Heart right ventricle (tissue), 16 donors: Measurements from ENCODE around the gene LASP1NB.

Source experiments
- ATAC-seq, 8 donors: fragments of 200-7000 bp; cut with Tn5 transposase; one replicate each; pipeline ENCODE4 v1.9.1; 2020; ENCODE audit warnings: mild to moderate bottlenecking in 8 of 8, moderate library complexity in 8 of 8, moderate number of reproducible peaks in 1 of 8
- DNase-seq, 2 donors: peaks; one replicate each; pipeline ENCODE4 v3.0.0-alpha.2; 2020
- H3K27ac ChIP-seq, 10 donors: fragments of 200-600 bp; sonication (generic) in 2 of 10; one replicate each; pipeline versions ENCODE4 v1.5.0 to v1.8.0; 2020 to 2022; ENCODE audit warnings: mild to moderate bottlenecking in 3 of 10
- H3K27me3 ChIP-seq, 7 donors: fragments of 200-600 bp; one replicate each; pipeline ENCODE4 v1.8.0; 2021 to 2022; ENCODE audit warnings: mild to moderate bottlenecking in 2 of 7
- H3K36me3 ChIP-seq, 9 donors: fragments of 200-600 bp; sonication (generic) in 1 of 9; one replicate each; pipeline versions ENCODE4 v1.5.0 to v1.8.0; 2020 to 2022; ENCODE audit warnings: mild to moderate bottlenecking in 2 of 9
- H3K4me1 ChIP-seq, 9 donors: fragments of 200-600 bp; sonication (generic) in 1 of 9; one replicate each; pipeline versions ENCODE4 v1.5.0 to v1.8.0; 2020 to 2022; ENCODE audit warnings: mild to moderate bottlenecking in 4 of 9
- H3K4me3 ChIP-seq, 10 donors: fragments of 200-600 bp; sonication (generic) in 2 of 10; one replicate each; pipeline versions ENCODE4 v1.5.0 to v1.8.0; 2020 to 2022; ENCODE audit warnings: mild to moderate bottlenecking in 7 of 10, moderate library complexity in 2 of 10
- H3K9me3 ChIP-seq, 11 donors: fragments of 200-600 bp in 10 of 11; sonication (generic) in 2 of 11; one replicate each; pipeline versions ENCODE4 v1.5.0 to v1.8.0; 2013 to 2022; ENCODE audit warnings: mild to moderate bottlenecking in 2 of 11, control low read depth in 1 of 11, moderate library complexity in 1 of 11
- WGBS, 2 donors: extraction: QIAGEN DNeasy Blood & Tissue Kit; methylation state at CpG; one replicate each; pipeline ENCODE4 v1.1.7; 2013; ENCODE audit warnings: inconsistent platforms in 1 of 2; 5-methylcytosine and 5-hydroxymethylcytosine counted together
- intact Hi-C, 10 donors: fragments of 100-400 bp; cut with DNase I; formaldehyde crosslinking; loops; one replicate each; pipeline versions ENCODE4 v1.11.1 to v1.14.2; 2022
- TF ChIP-seq, protein P1 (sequence below), 9 donors: fragments of 200-600 bp; sonication (generic) in 2 of 9; IDR thresholded peaks; one replicate each; pipeline versions ENCODE4 v1.5.0 to v1.8.0; 2021 to 2022; ENCODE audit warnings: antibody characterized with exemption in 9 of 9, mild to moderate bottlenecking in 5 of 9, moderate library complexity in 1 of 9
- donor health status: Arrhythmogenic right ventricular cardiomyopathy.
- donor health status: ischemic (EF 13 %, LVEDD 7.1; RV severe dilation, severe dysfunction).
- donor health status: healthy with polysubstance abuse.
- donor health status: DM: no; HTN: yes; CAD: no.
- donor health status: DM: no; HTN: no; CAD: no.
- donor health status: ischemic (EF 25% LVEDD 6.9; RV normal size, moderate dysfunction).
- donor health status: ischemic (EF 25% LVEDD 5.7; RV mildly dilated, moderate dysfunction).
- donor health status: healthy.
- donor health status: DM: yes; HTN: yes; CAD: no.
- donor health status: Ischemic cardiomyopathy.
- donor health status: ischemic (EF 35%, LVEDD 5.7; RV mildly dilated, moderate dysfunction).
- donor health status: nonischemic (EF 11% LVEDD 7.7; RV severe dilation, severe dysfunction).
- donor health status: DM: yes; HTN: yes; CAD: no.
- donor health status: PGD.
- donor health status: ischemic (EF 29% LVEDD 5.4; RV normal size, mild dysfunction).
- donor health status: nonischemic (EF 23%, LVEDD 6.1; RV moderate dilation, normal function).

Gene LASP1NB

GRCh38 chr17:38967290-38967738 is 41.9 kb downstream of the LASP1NB start, which contains the start of gene FBXO47:
Gene FBXO47, minus strand, starts transcription at chr17:38967403. Its CDS starts 4,378 bp downstream, at chr17:38963025.
- Histone ChIP-seq H3K4me1 (peaks cover 0 to 11% (median 0%) of the 10 kb centered on the region in 9 donors), H3K27me3 (no peaks in the 10 kb centered on the region), H3K9me3 (no peaks in the 10 kb centered on the region), H3K4me3 (peak within 1 kb of the TSS in 9 of 10 donors; percentile 4 to 52 (median 35)), H3K27ac (peak within 1 kb of the TSS; percentile 12 to 87 (median 72)), H3K36me3 (no peaks in the 10 kb centered on the region)
- intact Hi-C loops = loop anchor here in 3 of 10 donors (2.0 to 10.0 kb wide), 4 partner anchors 93 to 185 kb away; partner anchors contain the start of genes LASP1 (in 2 of the 3) and PLXDC1 (in 1 of the 3)
- ATAC-seq (peak; percentile 97 to 100 (median 99)), DNase-seq (peak; percentile 92 to 97)
- WGBS, 2 donors = 6 to 13% methylated on average over 21 of the region's 21 CpGs
- TF ChIP-seq, protein P1, sequence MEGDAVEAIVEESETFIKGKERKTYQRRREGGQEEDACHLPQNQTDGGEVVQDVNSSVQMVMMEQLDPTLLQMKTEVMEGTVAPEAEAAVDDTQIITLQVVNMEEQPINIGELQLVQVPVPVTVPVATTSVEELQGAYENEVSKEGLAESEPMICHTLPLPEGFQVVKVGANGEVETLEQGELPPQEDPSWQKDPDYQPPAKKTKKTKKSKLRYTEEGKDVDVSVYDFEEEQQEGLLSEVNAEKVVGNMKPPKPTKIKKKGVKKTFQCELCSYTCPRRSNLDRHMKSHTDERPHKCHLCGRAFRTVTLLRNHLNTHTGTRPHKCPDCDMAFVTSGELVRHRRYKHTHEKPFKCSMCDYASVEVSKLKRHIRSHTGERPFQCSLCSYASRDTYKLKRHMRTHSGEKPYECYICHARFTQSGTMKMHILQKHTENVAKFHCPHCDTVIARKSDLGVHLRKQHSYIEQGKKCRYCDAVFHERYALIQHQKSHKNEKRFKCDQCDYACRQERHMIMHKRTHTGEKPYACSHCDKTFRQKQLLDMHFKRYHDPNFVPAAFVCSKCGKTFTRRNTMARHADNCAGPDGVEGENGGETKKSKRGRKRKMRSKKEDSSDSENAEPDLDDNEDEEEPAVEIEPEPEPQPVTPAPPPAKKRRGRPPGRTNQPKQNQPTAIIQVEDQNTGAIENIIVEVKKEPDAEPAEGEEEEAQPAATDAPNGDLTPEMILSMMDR (IDR thresholded peaks at IDR 0.05) = peak in 6 of 9 donors; percentile 20 to 59 (median 36)

DNA sequence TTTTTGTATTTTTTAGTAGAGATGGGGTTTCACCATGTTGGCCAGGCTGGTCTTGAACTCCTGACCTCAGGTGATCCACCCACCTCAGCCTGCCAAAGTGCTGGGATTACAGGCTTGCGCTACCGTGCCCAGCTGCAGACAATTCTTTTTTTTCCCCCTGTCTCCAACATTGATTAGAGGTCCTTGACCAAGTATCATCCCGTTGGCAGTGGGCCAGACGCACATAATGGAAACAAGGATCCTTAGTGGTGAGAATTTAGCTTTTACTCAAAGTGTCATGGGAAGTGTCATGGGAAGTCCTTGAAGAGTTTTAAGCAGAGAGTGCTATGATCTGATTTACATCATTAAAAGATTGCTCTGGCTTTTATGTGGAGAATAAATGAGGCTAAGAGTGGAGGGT is 43.9 kb downstream of the LASP1NB start:
- TF ChIP-seq, protein P1 (IDR thresholded peaks at IDR 0.05) = no peak
- no peak overlapping the region for H3K4me3 ChIP-seq
- intact Hi-C loops = loop anchor here in 3 of 10 donors (5.0 to 10.0 kb wide), 3 partner anchors 94 to 183 kb away; partner anchors contain the start of genes LASP1 (in 2 of the 3) and PLXDC1 (in 1 of the 3)
- ATAC-seq = no peak
- H3K27me3 ChIP-seq = no peaks in the 10 kb centered on the region
- no peaks in the 10 kb centered on the region for H3K36me3 ChIP-seq
- DNase-seq = peak in 1 of 2 donors; percentile 17
- H3K27ac ChIP-seq = no peak overlapping the region
- H3K4me1 ChIP-seq = peaks cover 0 to 11% (median 0%) of the 10 kb centered on the region in 9 donors
- WGBS, 2 donors = 62 to 72% methylated on average over 4 of the region's 4 CpGs
- H3K9me3 ChIP-seq = no peaks in the 10 kb centered on the region

DNA sequence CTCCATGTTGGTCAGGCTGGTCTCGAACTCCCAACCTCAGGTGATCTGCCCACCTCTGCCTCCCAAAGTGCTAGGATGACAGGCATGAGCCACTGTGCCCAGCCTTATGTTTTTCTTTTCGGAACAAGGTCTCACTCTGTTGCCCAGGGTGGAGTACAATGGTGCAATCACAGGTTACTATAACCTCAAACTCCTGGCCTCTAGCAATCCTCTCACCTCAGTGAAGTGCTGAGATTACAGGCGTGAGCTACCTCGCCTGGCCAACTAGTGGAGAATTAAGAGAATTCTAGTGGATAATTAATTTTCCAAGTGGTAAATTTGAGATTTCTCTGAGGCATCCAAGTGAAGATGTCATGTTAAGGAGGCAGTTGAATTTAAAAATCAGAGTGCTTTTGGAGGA is 44.7 kb downstream of the LASP1NB start:
- 80 to 84% methylated on average over 4 of the region's 4 CpGs for WGBS, 2 donors
- no peak for ATAC-seq
- no peaks in the 10 kb centered on the region for H3K27me3 ChIP-seq
- no peak overlapping the region for H3K27ac ChIP-seq
- TF ChIP-seq, protein P1 (IDR thresholded peaks at IDR 0.05) = no peak
- no peaks in the 10 kb centered on the region for H3K36me3 ChIP-seq
- H3K9me3 ChIP-seq = no peaks in the 10 kb centered on the region
- intact Hi-C loops = loop anchor here in 3 of 10 donors (10.0 kb wide), 2 partner anchors 265 to 275 kb away; no protein-coding TSS in a partner anchor
- no peak overlapping the region for H3K4me3 ChIP-seq
- DNase-seq = no peak
- H3K4me1 ChIP-seq = peaks cover 0 to 11% (median 0%) of the 10 kb centered on the region in 9 donors

DNA sequence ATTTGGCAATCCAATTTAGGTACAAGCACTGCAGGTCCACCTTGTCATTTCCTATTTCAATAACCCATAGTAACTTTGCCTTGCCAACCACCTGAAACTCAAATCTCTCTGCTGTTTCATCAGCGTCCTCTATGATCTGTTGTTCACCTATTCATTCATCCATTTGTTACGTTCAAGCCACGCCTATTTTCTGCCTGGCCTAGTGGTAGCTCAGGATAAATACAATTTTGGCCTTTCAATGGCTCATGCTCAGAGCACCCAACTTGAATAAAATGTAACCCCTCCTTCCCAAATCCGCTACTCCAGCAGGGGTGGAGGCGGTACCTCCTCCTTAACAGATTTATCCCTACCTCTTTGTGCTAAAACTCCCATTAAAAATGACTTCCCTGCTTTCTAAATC is 45.4 kb downstream of the LASP1NB start:
- ATAC-seq = no peak
- TF ChIP-seq, protein P1 (IDR thresholded peaks at IDR 0.05) = no peak
- DNase-seq = no peak
- 89 to 93% methylated on average over 5 of the region's 5 CpGs for WGBS, 2 donors
- H3K4me3 ChIP-seq = no peak overlapping the region
- H3K9me3 ChIP-seq = no peaks in the 10 kb centered on the region
- no peaks in the 10 kb centered on the region for H3K27me3 ChIP-seq
- H3K36me3 ChIP-seq = no peaks in the 10 kb centered on the region
- H3K4me1 ChIP-seq = peaks cover 0 to 15% (median 0%) of the 10 kb centered on the region in 9 donors
- no peak overlapping the region for H3K27ac ChIP-seq
- intact Hi-C loops = loop anchor here in 3 of 10 donors (10.0 kb wide), 2 partner anchors 264 to 274 kb away; no protein-coding TSS in a partner anchor
